ENCODE measurements around the gene BABAM2.

GRCh38 chr2:28291811-28292440, 401.4 kb downstream of the BABAM2 start:
- TF ChIP-seq MYC (IDR thresholded peaks at IDR 0.05; ENCODE audit: low read depth, low read length): no peak
- no peak for TF ChIP-seq MYC (CRISPR knock-in tag; IDR thresholded peaks at IDR 0.05; ENCODE audit: borderline replicate concordance, low read depth)
- TF ChIP-seq ZBED1 (IDR thresholded peaks at IDR 0.05): no peak
- TF ChIP-seq E2F6 (IDR thresholded peaks at IDR 0.05; ENCODE audit: borderline replicate concordance in 1 of 2, extremely low read depth in 1 of 2, insufficient read depth in 1 of 2, insufficient read length in 1 of 2, low read depth in 1 of 2, low read length in 1 of 2, poor library complexity in 1 of 2, severe bottlenecking in 1 of 2): no peak
- no peak for TF ChIP-seq ZBTB34 (CRISPR knock-in tag; IDR thresholded peaks at IDR 0.05)
- no peak for TF ChIP-seq ETV6 (IDR thresholded peaks at IDR 0.05; ENCODE audit: borderline replicate concordance in 1 of 2, low read depth in 2 of 2, low read length in 1 of 2)
- TF ChIP-seq ETV6 (CRISPR knock-in tag; IDR thresholded peaks at IDR 0.05; ENCODE audit: borderline replicate concordance): no peak
- no peak for TF ChIP-seq RB1 (IDR thresholded peaks at IDR 0.05; ENCODE audit: low read depth)
- no peak for TF ChIP-seq ZNF75A (CRISPR knock-in tag; IDR thresholded peaks at IDR 0.05)
